DND-41 (cell line): ENCODE data around the gene IL1RAP.

Experiments
- CTCF ChIP-seq: IDR thresholded peaks from 2 replicates; pipeline ENCODE4 v1.5.1; 2012; ENCODE audit warnings: borderline replicate concordance, low read length, moderate library complexity, mild to moderate bottlenecking; ENCODE audit not compliant: poor library complexity, severe bottlenecking; ENCODE audit errors: extremely low read depth
- EZH2 ChIP-seq: IDR thresholded peaks from 3 replicates; pipeline ENCODE4 v1.6.1; 2012; ENCODE audit warnings: borderline replicate concordance, low read depth, mild to moderate bottlenecking, moderate library complexity, low read length, inconsistent platforms; ENCODE audit not compliant: severe bottlenecking

- no peak for TF ChIP-seq CTCF
- no peak for TF ChIP-seq EZH2
Measured at GRCh38 chr3:190486533-190486864, 27.4 kb upstream of the IL1RAP start.
